Right renal pelvis (tissue), 4 donors: ENCODE measurements around the gene DDX20. TPM values are rescaled to one million over a fixed set of nuclear protein-coding genes. Genes with fewer than 3 reads are reported as not detected.

Source experiments
- polyA plus RNA-seq, 4 donors: library from polyadenylated mRNA; unstranded; fragments of 120-200 nt; gene quantifications; one replicate each; pipeline ENCODE4 v1.2.1, GENCODE V29; 2013; ENCODE audit not compliant: insufficient read length in 4 of 4

DDX20 gene
- polyA plus RNA-seq, 4 donors, result 21.0 to 25.0 (median 23.6) TPM

Other genes starting within 250 kb of the DDX20 start
- 10 to 100 TPM; 73.9 to 92.6 (median 86.1) TPM for gene RAP1A, start 136.1 kb upstream of the DDX20 start, polyA plus RNA-seq
- 1 to 10 TPM; 1.8 to 4.6 (median 3.0) TPM for gene INKA2, start 16.5 kb upstream of the DDX20 start, polyA plus RNA-seq
- 1 to 10 TPM in 3 of 4 donors, under 1 TPM in 1; 0.93 to 1.6 (median 1.3) TPM for gene KCND3, start 233.8 kb downstream of the DDX20 start, polyA plus RNA-seq